H9 (cell line): Measurements from ENCODE around the gene AGL. TPM values are rescaled to one million over a fixed set of nuclear protein-coding genes. Genes with fewer than 3 reads are reported as not detected.
A peak's percentile ranks its signal among the peaks of the same experiment; 100 is the strongest.

Experiments
- DNase-seq: peaks from one replicate; pipeline ENCODE4 v3.0.0-alpha.2; 2017
- H2AFZ ChIP-seq: one replicate; pipeline ENCODE4 v1.6.1; 2013; ENCODE audit warnings: mild to moderate bottlenecking, low read length, control low read depth, moderate library complexity
- H2AK5ac ChIP-seq: 2 replicates; pipeline ENCODE4 v1.6.1; 2013; ENCODE audit warnings: low read length, control low read depth, mixed read lengths; ENCODE audit not compliant: insufficient read length
- H2BK120ac ChIP-seq: one replicate; pipeline ENCODE4 v1.6.1; 2013; ENCODE audit warnings: low read depth, mild to moderate bottlenecking, low read length, control low read depth, inconsistent platforms; ENCODE audit not compliant: poor library complexity, severe bottlenecking
- H2BK12ac ChIP-seq: 2 replicates; pipeline ENCODE4 v1.6.1; 2013; ENCODE audit warnings: low read length, control low read depth, mixed read lengths, low read depth; ENCODE audit not compliant: insufficient read length
- H2BK15ac ChIP-seq: 2 replicates; pipeline ENCODE4 v1.6.1; 2013; ENCODE audit warnings: low read depth, low read length, control low read depth
- H2BK20ac ChIP-seq: one replicate; pipeline ENCODE4 v1.6.1; 2013; ENCODE audit warnings: low read depth, mild to moderate bottlenecking, low read length, control low read depth, inconsistent platforms; ENCODE audit not compliant: poor library complexity, severe bottlenecking
- H2BK5ac ChIP-seq: 2 replicates; pipeline ENCODE4 v1.6.1; 2013; ENCODE audit warnings: low read length, control low read depth, mixed read lengths; ENCODE audit not compliant: insufficient read length
- H3K14ac ChIP-seq: 2 replicates; pipeline ENCODE4 v1.6.1; 2013; ENCODE audit warnings: low read length, control low read depth; ENCODE audit not compliant: insufficient read depth
- H3K18ac ChIP-seq: 2 replicates; pipeline ENCODE4 v1.6.1; 2013; ENCODE audit warnings: low read depth, mild to moderate bottlenecking, mixed read lengths, low read length, control low read depth; ENCODE audit not compliant: insufficient read length
- H3K23ac ChIP-seq: 2 replicates; pipeline ENCODE4 v1.6.1; 2013; ENCODE audit warnings: low read length, control low read depth, mixed read lengths, low read depth; ENCODE audit not compliant: insufficient read length
- H3K23me2 ChIP-seq: 2 replicates; pipeline ENCODE4 v1.6.1; 2013; ENCODE audit warnings: low read depth, mild to moderate bottlenecking, mixed read lengths, low read length, control low read depth; ENCODE audit not compliant: insufficient read length, poor library complexity, severe bottlenecking
- H3K27ac ChIP-seq: 2 replicates; pipeline ENCODE4 v1.5.1; 2013; ENCODE audit warnings: low read length, control low read depth, mixed read lengths, low read depth; ENCODE audit not compliant: insufficient read length
- H3K27me3 ChIP-seq: 2 replicates; pipeline ENCODE4 v1.6.1; 2013; ENCODE audit warnings: low read length, control low read depth, inconsistent platforms; ENCODE audit not compliant: insufficient read depth
- H3K4ac ChIP-seq: 2 replicates; pipeline ENCODE4 v1.6.1; 2013; ENCODE audit warnings: low read depth, mild to moderate bottlenecking, control low read depth, inconsistent platforms, low read length, moderate library complexity
- H3K4me1 ChIP-seq: 2 replicates; pipeline ENCODE4 v1.6.1; 2013; ENCODE audit warnings: low read length, control low read depth, inconsistent platforms; ENCODE audit not compliant: insufficient read depth
- H3K4me2 ChIP-seq: 2 replicates; pipeline ENCODE4 v1.6.1; 2013; ENCODE audit warnings: low read length, control low read depth, mixed read lengths; ENCODE audit not compliant: insufficient read length, insufficient read depth
- H3K56ac ChIP-seq: 2 replicates; pipeline ENCODE4 v1.6.1; 2013; ENCODE audit warnings: low read depth, mild to moderate bottlenecking, mixed read lengths, low read length, control low read depth; ENCODE audit not compliant: insufficient read length
- H3K79me1 ChIP-seq: 2 replicates; pipeline ENCODE4 v1.6.1; 2013; ENCODE audit warnings: low read depth, mild to moderate bottlenecking, moderate library complexity, low read length, control low read depth, inconsistent platforms; ENCODE audit not compliant: insufficient read depth, poor library complexity, severe bottlenecking
- H3K79me2 ChIP-seq: 2 replicates; pipeline ENCODE4 v1.6.1; 2013; ENCODE audit warnings: low read length, control low read depth, inconsistent platforms; ENCODE audit not compliant: insufficient read depth
- H3K9ac ChIP-seq: 2 replicates; pipeline ENCODE4 v1.6.1; 2013; ENCODE audit warnings: low read length, control low read depth, mixed read lengths; ENCODE audit not compliant: insufficient read length; ENCODE audit errors: extremely low read depth
- H3K9me3 ChIP-seq: one replicate; pipeline ENCODE4 v1.6.1; 2013; ENCODE audit warnings: low read depth, low read length, inconsistent platforms; ENCODE audit not compliant: control insufficient read depth
- H3T11ph ChIP-seq: one replicate; pipeline ENCODE4 v1.6.1; 2013; ENCODE audit warnings: mild to moderate bottlenecking, low read length, control low read depth, inconsistent platforms
- H4K20me1 ChIP-seq: one replicate; pipeline ENCODE4 v1.6.1; 2013; ENCODE audit not compliant: control insufficient read depth, insufficient read length, insufficient read depth
- H4K5ac ChIP-seq: 2 replicates; pipeline ENCODE4 v1.6.1; 2013; ENCODE audit warnings: low read depth, mild to moderate bottlenecking, mixed read lengths, low read length, control low read depth; ENCODE audit not compliant: insufficient read length
- H4K8ac ChIP-seq: replicated peaks from 2 replicates; pipeline ENCODE4 v1.6.1; 2013; ENCODE audit warnings: low read length, control low read depth, mixed read lengths, low read depth; ENCODE audit not compliant: insufficient read length
- H4K91ac ChIP-seq: 2 replicates; pipeline ENCODE4 v1.6.1; 2013; ENCODE audit warnings: low read depth, mild to moderate bottlenecking, moderate library complexity, mixed read lengths, low read length, control low read depth; ENCODE audit not compliant: insufficient read length
- H3K27ac Mint-ChIP-seq, 3 experiments: 2 replicates in 2 of 3; 3 replicates in 1 of 3; pipeline ENCODE4 v1.8.0; 2020 to 2021; ENCODE audit warnings: mixed read lengths in 3 of 3, mild to moderate bottlenecking in 1 of 3, moderate library complexity in 1 of 3
- H3K27me3 Mint-ChIP-seq: 2 replicates; pipeline ENCODE4 v1.8.0; 2021; ENCODE audit warnings: low read depth, mild to moderate bottlenecking, moderate library complexity, mixed read lengths
- H3K36me3 Mint-ChIP-seq, 3 experiments: 2 replicates in 2 of 3; 3 replicates in 1 of 3; pipeline ENCODE4 v1.8.0; 2020 to 2021; ENCODE audit warnings: low read depth in 3 of 3, mixed read lengths in 3 of 3; ENCODE audit not compliant: insufficient read depth in 1 of 3
- H3K4me1 Mint-ChIP-seq, 2 experiments: 2 replicates each; pipeline ENCODE4 v1.8.0; 2020; ENCODE audit warnings: mixed read lengths in 2 of 2
- H3K4me3 Mint-ChIP-seq, 2 experiments: 2 replicates in 1 of 2; 3 replicates in 1 of 2; pipeline ENCODE4 v1.8.0; 2020 to 2021; ENCODE audit warnings: mild to moderate bottlenecking in 2 of 2, mixed read lengths in 2 of 2, moderate library complexity in 1 of 2
- H3K9me3 Mint-ChIP-seq, 2 experiments: 2 replicates in 1 of 2; 3 replicates in 1 of 2; pipeline ENCODE4 v1.8.0; 2020; ENCODE audit warnings: mild to moderate bottlenecking in 2 of 2, mixed read lengths in 2 of 2, moderate library complexity in 1 of 2
- WGBS: extraction: QIAGEN DNeasy Blood & Tissue Kit; methylation state at CpG from one replicate; pipeline ENCODE4 v1.1.7; 2013; ENCODE audit warnings: missing lambda C conversion rate, low lambda C conversion rate, mixed read lengths; ENCODE audit not compliant: insufficient read length; ENCODE audit errors: extremely low coverage; 5-methylcytosine and 5-hydroxymethylcytosine counted together
- total RNA-seq: library from RNA; stranded (reverse); gene quantifications from 2 replicates; pipeline ENCODE4 v1.2.1, GENCODE V29; 2021
- TF ChIP-seq, protein P1 (sequence below): fragments of 200-600 bp; sonication (generic); conservative IDR thresholded peaks from 3 replicates; pipeline ENCODE4 v1.8.0; 2021; ENCODE audit warnings: antibody characterized with exemption, mild to moderate bottlenecking

Gene AGL
- total RNA-seq, 1 experiment from 2014 or later, result 24.0 TPM

DNA sequence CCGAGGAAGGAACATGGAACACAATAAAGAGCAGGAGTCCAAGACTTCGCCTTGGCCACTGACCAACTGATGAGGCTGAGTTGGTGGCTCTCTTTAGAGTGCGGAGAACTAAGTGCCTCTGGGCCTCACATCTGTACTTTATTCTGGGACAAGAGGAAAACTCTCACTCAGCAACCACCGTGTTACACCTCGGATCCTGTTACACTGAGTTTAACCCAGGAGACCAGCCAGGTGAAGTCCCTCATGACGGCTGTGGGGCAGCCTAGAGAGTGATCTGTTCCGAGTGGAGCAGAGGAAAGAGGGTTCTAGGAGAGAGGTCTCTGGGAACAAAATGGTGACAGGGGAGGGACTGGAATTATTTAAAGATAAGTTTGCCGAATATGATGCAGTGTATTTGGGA, 33.5 kb upstream of the AGL start:
- H3K27me3 Mint-ChIP-seq, result no peaks in the 10 kb centered on the region

More for the DNA sequence above, 33.5 kb upstream of the AGL start:
- Histone ChIP-seq H2BK12ac (no peak overlapping the region), H4K8ac (no peak overlapping the region), H3K4me2 (no peak overlapping the region), H3K4me1 (no peaks in the 10 kb centered on the region), H3K27me3 (no peaks in the 10 kb centered on the region), H3T11ph (no peak overlapping the region), H3K27ac (no peak overlapping the region), H2BK15ac (no peak overlapping the region), H3K23me2 (no peaks in the 10 kb centered on the region), H2BK5ac (peak overlapping the region; percentile 29), H3K18ac (no peak overlapping the region), H2AFZ (no peak overlapping the region), H2AK5ac (no peak overlapping the region), H3K79me2 (no peaks in the 10 kb centered on the region), H2BK120ac (no peak overlapping the region), H3K14ac (no peak overlapping the region), H3K56ac (no peak overlapping the region), H2BK20ac (no peak overlapping the region), H4K91ac (no peak overlapping the region), H3K23ac (no peak overlapping the region), H4K5ac (no peak overlapping the region), H3K9ac (no peak overlapping the region), H4K20me1 (no peaks in the 10 kb centered on the region), H3K9me3 (no peaks in the 10 kb centered on the region), H3K4ac (no peak overlapping the region), H3K79me1 (no peaks in the 10 kb centered on the region)
- no CpG with 5 or more reads among the region's 8 CpGs for WGBS
- no peak overlapping the region; a peak in 1 of 7 replicates for H3K27ac Mint-ChIP-seq
- no peaks in the 10 kb centered on the region for H3K36me3 Mint-ChIP-seq
- peaks cover 8 to 9% of the 10 kb centered on the region in 2 experiments for H3K4me1 Mint-ChIP-seq
- no peak for DNase-seq
- no peaks in the 10 kb centered on the region for H3K9me3 Mint-ChIP-seq
- TF ChIP-seq, protein P1, sequence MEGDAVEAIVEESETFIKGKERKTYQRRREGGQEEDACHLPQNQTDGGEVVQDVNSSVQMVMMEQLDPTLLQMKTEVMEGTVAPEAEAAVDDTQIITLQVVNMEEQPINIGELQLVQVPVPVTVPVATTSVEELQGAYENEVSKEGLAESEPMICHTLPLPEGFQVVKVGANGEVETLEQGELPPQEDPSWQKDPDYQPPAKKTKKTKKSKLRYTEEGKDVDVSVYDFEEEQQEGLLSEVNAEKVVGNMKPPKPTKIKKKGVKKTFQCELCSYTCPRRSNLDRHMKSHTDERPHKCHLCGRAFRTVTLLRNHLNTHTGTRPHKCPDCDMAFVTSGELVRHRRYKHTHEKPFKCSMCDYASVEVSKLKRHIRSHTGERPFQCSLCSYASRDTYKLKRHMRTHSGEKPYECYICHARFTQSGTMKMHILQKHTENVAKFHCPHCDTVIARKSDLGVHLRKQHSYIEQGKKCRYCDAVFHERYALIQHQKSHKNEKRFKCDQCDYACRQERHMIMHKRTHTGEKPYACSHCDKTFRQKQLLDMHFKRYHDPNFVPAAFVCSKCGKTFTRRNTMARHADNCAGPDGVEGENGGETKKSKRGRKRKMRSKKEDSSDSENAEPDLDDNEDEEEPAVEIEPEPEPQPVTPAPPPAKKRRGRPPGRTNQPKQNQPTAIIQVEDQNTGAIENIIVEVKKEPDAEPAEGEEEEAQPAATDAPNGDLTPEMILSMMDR, result no peak
- H3K4me3 Mint-ChIP-seq, result no peak overlapping the region
